CD4-positive, alpha-beta T cell treated with Interleukin-21 for 1 hour (primary cell): ENCODE results near the gene IPCEF1.

Source experiments
- DNase-seq: peaks from one replicate; pipeline ENCODE4 v3.0.0-alpha.2; 2020

IPCEF1 gene

GRCh38 chr6:154156135-154156896, 200.3 kb downstream of the IPCEF1 start:
- peak; percentile 74 for DNase-seq

- peak; percentile 72 for DNase-seq
These were observed 202.1 kb downstream of the IPCEF1 start for GRCh38 chr6:154154389-154154967.

- DNase-seq = no peak
These were observed 212.8 kb downstream of the IPCEF1 start for GRCh38 chr6:154143753-154144152.

GRCh38 chr6:154140743-154141142, 215.9 kb downstream of the IPCEF1 start:
- no peak for DNase-seq

GRCh38 chr6:154139892-154140291, 216.7 kb downstream of the IPCEF1 start:
- no peak for DNase-seq

- DNase-seq = no peak
These were observed 217.8 kb downstream of the IPCEF1 start for GRCh38 chr6:154138793-154139192.

GRCh38 chr6:154134471-154135147, 222.0 kb downstream of the IPCEF1 start:
- DNase-seq = no peak

- no peak for DNase-seq
These were observed 228.9 kb downstream of the IPCEF1 start for GRCh38 chr6:154127657-154128056.

GRCh38 chr6:154125421-154125820, 231.2 kb downstream of the IPCEF1 start:
- DNase-seq = no peak

GRCh38 chr6:154123155-154123956, 233.2 kb downstream of the IPCEF1 start:
- DNase-seq = no peak

- DNase-seq = no peak
These were observed 234.2 kb downstream of the IPCEF1 start for GRCh38 chr6:154122195-154122925.

GRCh38 chr6:154117485-154117884, 239.1 kb downstream of the IPCEF1 start:
- no peak for DNase-seq

GRCh38 chr6:154113392-154113791, 243.2 kb downstream of the IPCEF1 start:
- no peak for DNase-seq

- no peak for DNase-seq
These were observed 244.3 kb downstream of the IPCEF1 start for GRCh38 chr6:154112181-154112809.

GRCh38 chr6:154111025-154111424, 245.6 kb downstream of the IPCEF1 start:
- DNase-seq = no peak

- no peak for DNase-seq
These were observed 250.4 kb downstream of the IPCEF1 start for GRCh38 chr6:154106251-154106650.
